Omental fat pad (tissue), 4 donors: ENCODE measurements around the gene PTPN11. TPM values are rescaled to one million over a fixed set of nuclear protein-coding genes. Genes with fewer than 3 reads are reported as not detected.
"Not testable (repeated sequence)": the region's sequence is repeated elsewhere in the genome, so short reads cannot be mapped to it uniquely, and the experiment has no call there.

Experiments used
- ATAC-seq: fragments of 150-250 bp; one replicate; pipeline ENCODE4 v1.9.1; 2016; ENCODE audit warnings: mild to moderate bottlenecking, moderate library complexity; ENCODE audit not compliant: low FRiP score
- DNase-seq: peaks from one replicate; pipeline ENCODE4 v3.0.0-alpha.2; 2019; ENCODE audit warnings: low spot score
- total RNA-seq, 4 donors: library from RNA; depleted of rRNA; stranded (reverse); fragments of >200 nt; gene quantifications; one replicate each; pipeline ENCODE4 v1.1.0, GENCODE V29; 2016
- TF ChIP-seq, protein P1 (sequence below), 3 donors: fragments of 450-650 bp; IDR thresholded peaks; one replicate each; pipeline ENCODE4 v1.5.1; 2016 to 2017; ENCODE audit warnings: antibody characterized with exemption in 3 of 3, mild to moderate bottlenecking in 3 of 3, moderate library complexity in 2 of 3

The PTPN11 gene
- total RNA-seq, 4 donors from 2014 or later = 98.0 to 134 (median 122) TPM

DNA sequence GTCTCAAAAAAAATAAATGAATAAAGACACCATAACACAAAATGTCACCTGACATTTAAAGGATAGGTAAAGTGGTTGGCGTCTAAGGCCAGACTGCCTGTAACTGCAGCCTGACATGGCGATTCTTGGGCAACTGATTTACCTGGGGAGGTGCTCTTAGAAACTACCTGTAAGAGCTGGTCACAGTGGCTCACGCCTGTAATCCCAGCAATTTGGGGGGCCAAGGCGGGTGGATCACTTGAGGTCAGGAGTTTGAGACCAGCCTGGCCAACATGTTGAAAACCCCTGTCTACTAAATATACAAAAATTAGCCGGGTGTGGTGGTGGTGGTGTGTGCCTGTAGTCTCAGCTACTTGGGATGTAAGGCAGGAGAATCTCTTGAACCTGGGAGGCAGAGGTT lies 17.7 kb upstream of the PTPN11 start:
- TF ChIP-seq, protein P1, sequence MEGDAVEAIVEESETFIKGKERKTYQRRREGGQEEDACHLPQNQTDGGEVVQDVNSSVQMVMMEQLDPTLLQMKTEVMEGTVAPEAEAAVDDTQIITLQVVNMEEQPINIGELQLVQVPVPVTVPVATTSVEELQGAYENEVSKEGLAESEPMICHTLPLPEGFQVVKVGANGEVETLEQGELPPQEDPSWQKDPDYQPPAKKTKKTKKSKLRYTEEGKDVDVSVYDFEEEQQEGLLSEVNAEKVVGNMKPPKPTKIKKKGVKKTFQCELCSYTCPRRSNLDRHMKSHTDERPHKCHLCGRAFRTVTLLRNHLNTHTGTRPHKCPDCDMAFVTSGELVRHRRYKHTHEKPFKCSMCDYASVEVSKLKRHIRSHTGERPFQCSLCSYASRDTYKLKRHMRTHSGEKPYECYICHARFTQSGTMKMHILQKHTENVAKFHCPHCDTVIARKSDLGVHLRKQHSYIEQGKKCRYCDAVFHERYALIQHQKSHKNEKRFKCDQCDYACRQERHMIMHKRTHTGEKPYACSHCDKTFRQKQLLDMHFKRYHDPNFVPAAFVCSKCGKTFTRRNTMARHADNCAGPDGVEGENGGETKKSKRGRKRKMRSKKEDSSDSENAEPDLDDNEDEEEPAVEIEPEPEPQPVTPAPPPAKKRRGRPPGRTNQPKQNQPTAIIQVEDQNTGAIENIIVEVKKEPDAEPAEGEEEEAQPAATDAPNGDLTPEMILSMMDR (IDR thresholded peaks at IDR 0.05) = no peak
- no peak for DNase-seq
- no peak for ATAC-seq

DNA sequence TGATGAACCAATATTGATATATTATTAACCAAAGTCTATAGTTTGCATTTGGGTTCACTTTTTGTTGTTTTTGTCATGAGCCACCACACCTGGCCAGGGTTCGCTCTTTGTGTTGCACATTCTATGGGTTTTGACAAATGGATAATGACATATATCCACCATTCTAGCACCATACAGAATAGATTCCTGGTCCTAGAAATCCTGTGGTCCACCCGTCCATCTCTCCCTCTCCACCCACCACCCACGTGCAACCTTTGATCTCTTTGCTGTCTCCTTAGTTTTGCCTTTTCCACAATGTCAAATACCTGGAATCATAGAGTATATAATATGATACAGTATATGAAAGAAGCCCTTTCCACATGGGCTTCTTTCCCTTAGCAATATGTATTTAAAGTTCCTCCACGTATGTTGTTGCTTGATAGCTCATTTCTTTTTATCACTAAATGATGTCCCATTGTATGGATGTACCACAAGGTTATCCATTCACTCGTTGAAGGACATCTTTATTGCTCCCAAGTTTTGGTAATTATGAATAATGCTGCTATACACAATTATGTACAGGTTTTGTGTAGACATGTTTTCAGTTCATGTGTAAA lies 16.7 kb upstream of the PTPN11 start:
- ATAC-seq (no peak), DNase-seq (no peak)
- TF ChIP-seq, protein P1 (IDR thresholded peaks at IDR 0.05) = no peak

DNA sequence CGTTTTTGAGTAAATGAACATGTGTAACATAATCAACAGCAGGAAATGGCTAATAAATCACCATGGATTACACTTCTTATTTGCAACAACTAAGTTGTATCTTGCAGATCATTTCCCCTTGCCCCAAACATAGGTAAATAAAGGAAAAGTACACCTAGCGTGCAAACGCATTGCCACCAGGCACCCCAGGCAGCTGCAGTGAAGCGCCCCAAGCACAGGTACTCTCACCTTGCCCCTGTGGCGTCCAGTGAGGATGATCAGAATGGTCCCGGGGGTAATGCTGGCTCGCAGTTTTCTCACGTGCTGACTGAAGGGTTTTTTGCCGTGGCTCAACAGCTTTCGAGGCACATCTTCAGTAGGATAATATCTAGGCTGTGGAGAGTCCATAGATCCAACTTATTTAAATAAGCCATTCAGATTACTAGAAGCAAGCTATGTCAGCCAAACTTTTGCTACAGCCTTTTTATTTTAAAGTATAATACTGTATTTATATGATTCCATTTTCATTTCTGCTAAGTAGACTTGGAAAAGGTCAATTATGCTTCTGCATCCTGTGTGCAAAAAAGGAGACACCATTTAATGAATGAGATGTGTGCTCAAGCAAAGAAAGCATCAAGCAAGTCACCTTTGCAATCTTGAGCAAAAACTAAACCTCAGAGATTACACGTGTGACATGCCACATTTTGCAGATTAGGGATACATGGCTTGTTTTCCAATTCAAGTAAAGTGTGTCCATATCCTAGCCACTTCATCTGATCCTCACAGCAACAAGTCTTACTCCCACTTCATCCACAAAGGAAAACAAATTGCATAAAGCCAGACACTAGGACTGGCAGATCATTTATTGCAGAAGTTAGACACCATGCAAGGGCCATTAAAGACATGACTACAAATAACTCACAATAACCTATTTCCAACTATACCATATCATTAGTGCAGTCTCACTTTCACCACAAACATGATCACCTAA lies 11.9 kb upstream of the PTPN11 start:
- no peak for ATAC-seq
- TF ChIP-seq, protein P1 (IDR thresholded peaks at IDR 0.05) = no peak

GRCh38 chr12:112407683-112408082 lies 11.1 kb upstream of the PTPN11 start:
- not testable (repeated sequence) for DNase-seq

More for the DNA sequence above, 11.9 kb upstream of the PTPN11 start:
- no peak for DNase-seq

DNA sequence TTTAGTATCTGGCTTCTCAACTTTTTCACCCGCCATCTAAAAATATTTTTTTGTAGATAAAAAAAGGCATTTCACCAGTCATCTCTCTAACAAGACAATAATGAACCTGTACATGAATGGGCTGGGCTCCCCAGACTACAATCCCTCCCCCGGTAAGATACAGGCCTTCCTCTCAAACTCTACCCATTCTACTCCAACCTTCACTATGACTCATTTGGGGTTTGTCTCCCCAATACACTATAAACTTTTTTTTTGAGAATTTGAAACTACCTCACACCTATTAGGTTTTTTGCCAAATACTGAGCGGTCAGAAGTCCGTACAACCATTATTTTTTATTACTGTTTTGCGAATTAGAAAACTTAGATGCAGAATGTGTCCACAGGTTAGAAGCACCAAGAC lies 10.1 kb upstream of the PTPN11 start:
- no peak for DNase-seq
- TF ChIP-seq, protein P1 (IDR thresholded peaks at IDR 0.05) = no peak
- ATAC-seq = no peak

More at GRCh38 chr12:112407683-112408082, 11.1 kb upstream of the PTPN11 start:
- not testable (repeated sequence) for ATAC-seq

DNA sequence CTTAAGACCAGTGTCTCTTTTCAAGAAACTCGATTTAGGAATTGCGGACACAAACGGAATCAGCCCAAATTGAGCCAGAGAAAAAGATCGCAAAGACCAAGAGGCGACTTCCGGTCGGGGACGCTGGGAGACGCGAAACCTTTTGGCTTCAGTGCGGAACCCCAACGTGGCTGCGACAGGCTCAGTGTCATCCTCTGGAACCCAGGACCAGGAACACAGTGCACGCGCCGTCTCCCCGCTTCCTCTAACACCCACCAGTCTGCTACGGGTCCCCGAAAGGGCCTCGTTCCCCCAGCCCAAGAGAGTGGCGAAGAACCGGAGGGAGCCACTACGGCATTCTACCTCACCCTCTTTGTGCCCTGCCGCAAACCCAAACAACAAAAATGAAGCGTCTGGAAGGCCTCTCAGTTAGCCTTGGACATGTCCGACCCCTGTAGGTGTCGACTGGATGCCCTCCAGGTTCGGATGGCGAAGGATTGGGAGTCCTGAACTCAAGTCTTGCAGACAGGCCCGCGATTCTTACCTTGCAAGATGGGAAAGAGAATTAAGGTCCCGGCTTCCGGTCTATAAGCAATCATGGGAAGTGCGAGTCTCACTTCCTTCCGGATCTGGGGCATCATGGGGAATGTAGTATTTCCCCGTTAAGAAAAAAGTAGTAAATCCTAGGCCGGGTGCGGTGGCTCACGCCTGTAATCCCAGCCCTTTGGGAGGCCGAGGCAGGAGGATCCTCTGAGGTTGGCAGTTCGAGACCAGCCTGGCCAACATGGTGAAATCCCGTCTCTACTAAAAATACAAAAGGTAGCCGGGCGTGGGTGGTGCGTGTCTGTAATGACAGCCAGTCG lies 9.5 kb upstream of the PTPN11 start, which contains the start of gene RPL6:
TSS of gene RPL6 (minus strand) at position 542 of the 842 bp plus-strand sequence. CDS start 949 bp downstream, outside the sequence.
- ATAC-seq (peak; percentile 94), DNase-seq (peak; percentile 46)
- TF ChIP-seq, protein P1 (IDR thresholded peaks at IDR 0.05) = no peak

GRCh38 chr12:112409906-112410244 lies 8.9 kb upstream of the PTPN11 start:
- DNase-seq (no peak), ATAC-seq (no peak)
- TF ChIP-seq, protein P1 (IDR thresholded peaks at IDR 0.05) = no peak
